HG02973 (cell line): ENCODE measurements around the gene VAT1.
A peak's percentile ranks its signal among the peaks of the same experiment; 100 is the strongest.
"Not testable (repeated sequence)": the region's sequence is repeated elsewhere in the genome, so short reads cannot be mapped to it uniquely, and the experiment has no call there.

Source experiments
- ATAC-seq: cut with Tn5 transposase; IDR thresholded peaks from one replicate; pipeline ENCODE4 v1.9.1; 2021; ENCODE audit warnings: moderate library complexity; ENCODE audit not compliant: unreplicated experiment

The VAT1 gene

GRCh38 chr17:43010667-43011308, 11.4 kb downstream of the VAT1 start:
- no peak for ATAC-seq

DNA sequence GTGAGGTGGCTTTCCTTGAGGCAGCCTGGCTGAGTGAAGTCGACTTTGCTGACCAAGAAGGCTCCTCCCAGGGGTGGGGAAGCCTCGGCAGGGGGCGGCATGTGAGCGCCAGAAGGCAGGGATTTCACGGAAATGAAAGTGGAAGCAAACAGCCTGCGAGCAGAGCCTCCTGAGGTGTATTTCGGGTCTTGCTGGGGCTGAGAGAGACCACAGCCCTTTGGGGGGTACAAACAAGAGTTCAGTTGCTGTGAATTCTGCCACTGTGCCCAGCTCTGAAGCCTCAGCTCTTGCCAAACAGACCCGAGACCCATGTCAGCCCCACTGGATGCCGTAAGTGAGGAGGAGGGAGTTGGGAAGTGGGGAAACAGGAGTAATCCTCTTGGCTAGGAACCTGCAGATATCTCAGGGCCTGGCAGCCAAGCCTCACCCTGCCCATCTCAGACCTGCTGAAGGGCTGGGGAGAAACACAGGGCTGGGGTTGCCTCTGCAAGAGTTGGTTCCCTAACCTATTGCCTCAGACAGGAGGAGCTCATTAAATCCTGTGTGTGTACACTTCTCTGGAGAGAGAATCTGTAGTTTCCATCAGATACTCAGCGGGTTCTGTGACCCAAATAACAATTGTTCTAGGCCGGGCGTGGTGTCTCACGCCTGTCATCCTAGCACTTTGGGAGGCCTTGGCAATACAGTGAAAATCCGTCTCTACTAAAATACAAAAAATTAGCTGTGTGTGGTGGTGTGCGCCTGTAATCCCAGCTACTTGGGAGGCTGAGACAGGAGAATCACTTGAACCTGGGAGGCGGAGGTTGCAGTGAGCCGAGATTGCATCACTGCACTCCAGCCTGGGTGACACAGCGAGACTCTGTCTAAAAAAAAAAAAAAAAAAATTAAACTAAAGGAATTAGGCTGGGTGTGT, 15.3 kb downstream of the VAT1 start, which contains the start of gene IFI35:
Gene IFI35, plus strand, starts transcription at position 146 of the 913 bp plus-strand sequence. Its CDS starts 164 bp downstream, at position 310.
- ATAC-seq, result no peak

DNA sequence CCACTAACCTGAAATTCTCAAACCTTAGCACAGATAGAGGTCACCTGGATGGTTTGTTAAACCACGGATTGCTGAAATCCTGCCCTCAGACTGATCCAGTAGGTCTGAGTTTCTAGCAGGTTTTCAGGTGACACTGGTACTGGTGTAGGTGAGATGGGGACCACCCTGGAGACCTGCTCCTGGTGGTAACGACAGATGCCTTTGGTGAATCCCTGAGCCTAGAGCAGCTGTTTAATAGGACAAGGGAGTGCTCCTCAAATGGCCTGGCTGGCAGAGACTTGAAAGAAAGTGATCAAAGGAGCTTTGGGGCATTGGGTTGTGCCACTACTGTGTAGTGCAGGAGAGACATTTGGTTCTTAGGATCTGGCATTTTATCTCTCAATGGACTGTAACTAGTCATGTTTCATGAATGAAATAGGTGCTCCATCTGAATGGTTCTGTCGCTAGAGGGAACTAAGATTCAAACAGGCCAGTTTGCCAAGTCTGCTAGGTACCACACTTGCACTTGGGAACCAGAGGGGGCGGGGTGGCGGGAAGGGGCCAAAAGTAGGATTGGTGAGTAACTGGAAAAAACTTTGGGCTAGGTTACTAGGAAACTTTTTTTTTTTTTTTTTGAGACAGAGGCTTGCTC, 18.5 kb downstream of the VAT1 start:
- ATAC-seq, result no peak

GRCh38 chr17:43000894-43001293, 21.3 kb downstream of the VAT1 start:
- not testable (repeated sequence) for ATAC-seq

DNA sequence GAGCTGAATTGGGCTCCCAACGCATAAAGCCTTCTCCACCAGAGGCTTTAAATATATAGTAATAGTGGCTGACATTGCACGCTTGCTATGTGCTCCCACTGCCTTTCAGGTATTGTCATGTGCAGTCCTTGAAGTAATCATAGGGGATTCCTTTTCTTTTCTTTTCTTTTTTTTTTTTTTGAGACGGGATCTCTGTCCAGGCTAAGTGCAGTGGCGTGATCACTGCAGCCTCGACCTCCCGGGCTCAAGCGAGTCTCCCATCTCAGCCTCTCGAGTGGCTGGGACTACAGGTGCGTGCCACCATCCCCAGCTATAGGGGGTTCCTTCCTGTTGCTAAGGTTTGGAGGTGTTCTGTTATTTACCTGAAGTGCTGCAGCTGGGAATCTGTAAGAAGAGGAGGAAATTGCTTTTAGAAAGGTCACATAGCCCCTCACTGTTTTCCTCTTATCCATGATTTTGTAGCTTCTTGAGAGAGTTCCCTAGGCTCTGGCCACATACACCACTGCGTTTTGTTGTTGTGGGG, 23.1 kb downstream of the VAT1 start:
- ATAC-seq, result no peak

GRCh38 chr17:42997984-42998938, 23.9 kb downstream of the VAT1 start, which contains the start of gene RPL27:
Gene RPL27, plus strand, starts transcription at chr17:42998419. Its CDS starts 332 bp downstream, at chr17:42998751.
- ATAC-seq, result peak; percentile 80

DNA sequence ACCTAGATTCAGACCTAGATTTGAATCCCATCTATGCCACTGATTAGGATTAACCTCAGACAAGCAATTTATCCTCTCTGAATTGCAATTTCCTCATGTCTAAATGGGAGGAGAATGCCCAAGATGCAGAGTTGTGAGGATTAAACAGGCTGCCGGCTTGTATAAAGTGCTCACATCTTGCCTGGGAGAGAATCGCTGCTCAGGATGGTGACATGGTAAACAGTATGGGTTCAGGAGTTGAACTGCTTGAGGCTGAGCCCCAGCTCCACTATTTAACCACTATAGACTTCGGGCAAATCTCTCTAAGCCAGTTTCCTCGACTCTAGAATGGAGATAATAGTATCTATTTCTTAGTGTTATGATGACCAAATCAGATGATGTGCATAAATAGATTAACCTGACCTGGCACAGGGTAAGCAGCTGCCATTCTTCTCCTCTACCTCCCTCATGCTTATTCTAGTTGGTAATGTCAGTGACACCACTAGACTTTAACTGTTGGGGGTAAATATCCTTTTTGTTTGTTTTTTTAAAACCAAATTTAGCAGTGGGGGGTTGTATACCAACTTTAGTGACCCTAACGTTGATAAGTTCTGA, 24.7 kb downstream of the VAT1 start:
- ATAC-seq, result no peak

- ATAC-seq, result not testable (repeated sequence)
Measured at GRCh38 chr17:42993913-42994312, 28.3 kb downstream of the VAT1 start.

GRCh38 chr17:42992872-42993271, 29.3 kb downstream of the VAT1 start:
- ATAC-seq, result no peak

DNA sequence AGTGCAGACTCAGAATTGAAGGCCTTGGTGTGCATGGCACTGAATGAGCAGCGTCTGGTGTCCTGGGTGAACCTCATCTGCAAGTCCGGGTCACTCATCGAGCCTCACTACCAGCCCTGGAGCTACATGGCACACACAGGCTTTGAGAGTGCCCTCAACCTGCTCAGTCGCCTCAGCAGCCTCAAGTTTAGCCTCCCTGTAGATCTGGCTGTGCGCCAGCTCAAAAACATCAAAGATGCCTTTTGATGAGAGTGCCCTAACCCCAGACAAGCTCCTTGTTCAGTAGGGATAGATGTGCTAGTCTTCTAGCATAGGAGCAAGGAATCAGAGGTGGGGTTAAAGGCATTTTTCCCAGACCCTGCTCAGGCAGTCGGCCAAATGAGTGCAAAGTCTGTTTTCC, 30.7 kb downstream of the VAT1 start:
- ATAC-seq, result no peak

DNA sequence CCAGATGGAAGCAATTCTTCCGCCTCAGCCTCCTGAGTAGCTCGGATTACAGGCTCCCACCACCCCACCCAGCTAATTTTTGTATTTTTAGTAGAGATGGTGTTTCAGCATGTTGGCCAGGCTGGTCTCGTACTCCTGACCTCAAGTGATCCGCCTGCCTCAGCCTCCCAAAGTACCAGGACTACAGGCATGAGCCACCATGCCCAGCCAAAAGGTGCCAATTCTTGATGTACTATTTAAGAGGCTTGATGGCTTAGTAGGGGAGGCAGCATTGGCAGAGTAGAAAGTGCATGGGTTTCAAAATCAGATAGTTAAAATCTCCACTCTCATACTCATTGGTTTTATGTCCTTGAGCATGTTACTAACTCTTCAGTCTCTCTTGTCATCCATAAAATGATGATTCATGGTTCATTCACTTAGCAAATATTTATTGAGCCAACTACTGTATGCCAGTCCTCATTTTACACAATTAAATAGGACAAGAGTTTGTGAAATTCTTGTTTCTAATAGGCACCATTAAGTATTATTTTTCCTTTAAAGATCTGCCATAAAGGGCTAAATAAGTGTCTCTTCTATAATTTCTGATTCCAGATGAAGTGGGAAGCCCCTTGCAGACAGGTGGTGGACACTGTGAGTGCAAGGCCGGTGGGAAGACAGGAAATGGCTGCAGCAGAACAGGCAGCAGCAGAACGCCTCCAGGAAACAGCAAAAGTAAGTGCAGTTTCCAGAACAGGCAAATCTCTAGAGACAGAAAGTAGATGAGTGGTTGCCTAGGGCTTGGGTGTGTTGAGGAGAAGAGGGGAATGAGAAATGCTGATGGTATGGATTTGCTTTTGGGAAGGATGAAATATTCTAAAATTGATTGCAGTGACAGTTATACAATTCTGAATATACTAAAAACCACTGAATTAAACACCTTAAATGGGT, 32.2 kb downstream of the VAT1 start:
- no peak for ATAC-seq

GRCh38 chr17:42989141-42989540, 33.0 kb downstream of the VAT1 start:
- no peak for ATAC-seq

DNA sequence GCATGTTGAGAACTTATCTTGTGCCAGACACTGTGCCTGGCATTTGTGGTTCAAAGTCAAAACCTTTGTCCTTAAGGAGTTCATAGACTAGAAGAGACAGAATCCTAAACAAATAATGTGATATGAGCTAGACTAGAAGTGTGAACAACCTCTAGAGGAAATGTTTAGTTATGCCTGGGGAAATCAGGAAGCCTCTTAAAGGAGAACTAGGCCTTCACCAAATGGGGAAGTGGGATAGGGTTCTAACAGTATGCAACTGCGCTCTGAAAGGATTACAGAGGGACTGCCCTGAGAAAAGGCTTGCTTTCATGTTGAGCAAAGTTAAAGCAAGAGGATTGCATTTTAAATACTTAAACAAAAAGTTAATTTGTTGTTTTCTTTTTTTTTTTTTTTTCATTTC, 37.0 kb downstream of the VAT1 start:
- ATAC-seq, result peak; percentile 43

- no peak for ATAC-seq
Measured at GRCh38 chr17:42982266-42982665, 39.9 kb downstream of the VAT1 start.

DNA sequence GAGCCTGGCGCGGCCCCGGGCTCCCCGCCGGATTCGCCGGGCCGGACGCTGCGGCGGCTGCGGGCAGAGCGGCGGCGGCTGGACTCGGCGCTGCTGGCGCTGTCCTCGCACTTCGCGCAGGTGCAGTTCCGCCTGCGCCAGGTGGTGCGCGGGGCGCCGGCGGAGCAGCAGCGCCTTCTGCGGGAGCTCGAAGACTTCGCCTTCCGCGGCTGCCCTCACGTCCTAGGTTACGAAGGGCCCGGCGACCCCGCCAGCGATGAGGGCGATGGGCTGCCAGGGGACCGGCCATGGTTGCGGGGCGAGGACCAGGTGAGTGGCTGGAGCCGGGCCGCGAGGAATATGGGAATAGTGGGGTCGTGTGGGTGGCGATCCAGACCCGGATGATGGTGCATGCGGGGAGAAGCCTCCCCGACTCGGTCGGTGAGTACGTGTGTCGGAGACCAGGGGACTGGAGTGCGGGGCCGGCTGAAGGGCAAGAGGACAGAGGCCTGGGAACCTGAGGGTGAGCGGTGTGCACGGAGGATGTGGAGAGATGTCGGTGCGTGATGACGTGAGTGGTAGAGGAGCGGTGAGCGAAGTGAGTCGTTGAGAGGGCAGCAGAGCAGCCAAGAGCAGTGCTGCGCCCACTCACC, 41.3 kb downstream of the VAT1 start:
- ATAC-seq, result peak; percentile 31

DNA sequence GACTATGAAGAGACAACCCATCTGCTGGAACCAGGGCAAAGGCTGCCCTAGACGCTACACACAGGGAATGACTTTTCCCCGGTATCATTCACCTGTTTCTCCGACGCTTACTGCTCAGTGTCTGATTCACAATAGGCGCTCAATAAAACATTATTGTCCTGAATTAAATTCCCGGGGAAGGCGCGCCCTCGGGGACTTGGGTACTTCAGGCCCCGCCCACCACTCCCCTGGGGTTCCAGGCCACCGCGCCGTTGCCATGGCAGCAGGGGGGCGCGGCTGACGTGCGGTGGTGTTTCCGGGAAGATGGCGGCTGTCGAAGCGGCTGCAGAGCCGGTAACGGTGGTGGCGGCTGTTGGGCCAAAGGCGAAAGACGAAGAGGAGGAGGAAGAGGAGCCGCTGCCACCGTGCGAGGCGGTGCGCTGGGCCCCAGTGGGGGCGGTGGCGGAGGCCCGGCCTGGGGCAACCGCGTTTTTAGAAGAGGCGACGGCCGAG, 41.9 kb downstream of the VAT1 start, which contains the start of gene RUNDC1:
Gene RUNDC1, plus strand, starts transcription at position 292 of the 492 bp plus-strand sequence. Its CDS starts 12 bp downstream, at position 304.
- peak; percentile 58 for ATAC-seq

DNA sequence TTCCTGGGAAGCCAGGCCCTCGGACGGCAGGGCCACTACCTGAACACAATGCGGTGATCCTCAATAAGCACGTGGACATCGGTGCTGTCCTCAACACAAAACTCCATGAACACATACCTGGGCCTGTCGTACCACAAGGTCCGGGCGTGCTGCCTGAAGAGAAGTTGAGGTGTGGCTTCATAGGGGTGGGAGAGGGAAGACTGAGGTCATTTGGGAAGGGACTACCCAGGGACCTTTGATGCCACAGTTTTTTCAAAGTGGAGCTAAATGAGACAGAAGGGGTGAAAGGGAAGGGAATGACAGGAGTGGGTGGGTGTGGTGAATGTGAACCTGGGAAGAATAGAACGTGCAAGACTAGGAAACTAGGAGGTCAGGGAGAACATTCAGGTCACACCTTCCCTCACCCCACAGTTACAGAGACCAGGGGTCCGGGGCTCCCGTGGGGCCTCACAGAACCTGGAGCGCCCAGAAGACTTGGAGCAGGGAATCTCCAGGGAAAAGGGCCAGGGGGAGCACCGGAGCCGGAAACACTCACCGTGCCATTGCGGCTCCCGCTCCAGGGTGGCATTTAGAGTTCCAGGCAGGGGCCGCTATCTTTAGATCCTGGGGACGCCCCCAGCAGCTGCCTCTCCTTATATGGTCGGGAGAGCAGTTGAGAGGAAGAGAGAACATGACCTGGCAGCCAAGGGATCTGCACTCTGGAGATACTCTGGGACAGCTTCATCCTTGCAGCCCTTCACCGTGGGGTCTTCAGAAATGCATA, 42.5 kb downstream of the VAT1 start, which contains the start of gene PTGES3L:
Gene PTGES3L, minus strand, starts transcription at position 570 of the 763 bp plus-strand sequence. Its CDS starts 27 bp downstream, at position 543.
- no peak for ATAC-seq
